HG03060 (cell line): ENCODE data around the gene RAB11FIP4.

Source experiments
- ATAC-seq: cut with Tn5 transposase; IDR thresholded peaks from one replicate; pipeline ENCODE4 v1.9.1; 2021; ENCODE audit warnings: low read depth, moderate number of reproducible peaks; ENCODE audit not compliant: unreplicated experiment

Gene RAB11FIP4

DNA sequence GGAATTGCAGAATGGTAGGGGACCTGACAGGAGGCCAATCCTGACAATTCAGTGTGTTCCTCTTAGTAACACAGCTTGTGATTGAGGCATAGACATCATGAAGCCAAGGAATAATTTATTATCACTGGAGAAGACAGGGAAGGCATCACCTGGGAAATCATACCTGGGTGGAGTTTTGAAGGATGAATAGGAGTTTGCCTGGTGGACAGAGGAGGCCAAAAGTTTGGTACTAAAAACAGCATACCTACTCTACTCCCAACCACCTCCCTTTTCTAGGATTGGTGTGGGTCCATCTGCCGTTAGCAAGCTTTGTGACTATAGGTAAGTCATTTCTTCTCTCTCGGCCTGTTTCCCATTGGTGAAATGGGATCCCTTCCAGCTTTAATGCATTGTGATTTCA lies 88.0 kb downstream of the RAB11FIP4 start:
- no peak for ATAC-seq

DNA sequence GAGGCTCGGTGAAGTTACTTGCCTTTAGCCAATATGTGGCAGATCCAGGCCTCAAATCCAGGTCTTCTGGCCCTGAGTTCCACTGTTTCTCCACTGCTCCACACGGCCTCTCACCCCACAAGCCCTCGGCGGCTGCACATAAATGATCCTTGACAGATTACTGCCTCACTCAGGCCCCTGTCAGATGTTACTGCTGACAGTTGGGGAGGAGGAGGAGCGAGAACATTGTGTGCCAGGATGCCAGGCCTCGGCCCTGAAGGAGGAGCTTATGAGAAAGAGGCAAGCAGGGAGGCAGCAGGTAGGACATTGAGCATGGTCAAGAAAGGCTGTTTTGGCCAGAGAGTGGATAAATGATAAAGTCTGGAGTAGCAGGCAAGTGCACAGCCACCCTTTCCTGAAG lies 88.6 kb downstream of the RAB11FIP4 start:
- no peak for ATAC-seq

DNA sequence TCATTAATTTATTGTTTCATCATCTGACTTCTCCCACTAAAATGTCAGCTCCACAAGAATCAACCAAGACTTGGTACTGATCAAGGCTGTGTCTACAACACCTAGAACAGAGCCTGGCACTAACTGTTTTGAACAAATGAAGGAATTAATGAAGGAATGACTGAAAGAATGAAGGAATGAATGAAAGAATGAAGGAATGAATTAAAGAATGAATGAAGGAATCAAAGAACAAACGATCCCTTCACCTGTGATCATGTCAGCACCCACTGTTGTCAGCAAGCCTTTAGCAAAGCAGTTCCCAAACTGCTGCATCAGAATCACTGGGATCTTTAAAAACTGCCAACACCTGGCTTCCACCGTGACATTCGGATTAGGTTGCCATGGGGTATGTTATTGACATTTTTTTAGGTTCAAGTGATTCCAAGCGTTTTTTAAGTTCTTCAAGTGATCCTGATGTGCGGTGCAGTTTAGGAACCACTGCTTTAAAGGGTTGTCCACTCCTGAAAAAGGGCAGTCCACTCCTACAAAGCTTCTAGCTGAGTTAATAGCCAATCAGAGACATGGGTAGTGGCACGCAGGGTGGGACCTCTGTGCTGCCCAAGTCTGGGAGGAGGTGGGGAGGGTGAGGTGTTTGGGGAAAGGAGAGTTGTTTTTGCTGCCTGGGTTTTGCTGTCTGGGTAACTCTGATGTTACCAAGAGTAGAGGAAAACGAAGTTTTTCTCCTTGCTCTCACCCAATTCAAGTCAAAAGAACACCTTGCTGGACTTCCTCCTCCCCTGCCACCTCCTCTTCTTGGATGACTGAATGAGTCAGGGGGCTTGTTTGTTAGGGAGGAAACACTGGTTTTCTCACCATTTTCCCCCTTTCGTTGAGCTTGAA lies 89.7 kb downstream of the RAB11FIP4 start:
- ATAC-seq = no peak

DNA sequence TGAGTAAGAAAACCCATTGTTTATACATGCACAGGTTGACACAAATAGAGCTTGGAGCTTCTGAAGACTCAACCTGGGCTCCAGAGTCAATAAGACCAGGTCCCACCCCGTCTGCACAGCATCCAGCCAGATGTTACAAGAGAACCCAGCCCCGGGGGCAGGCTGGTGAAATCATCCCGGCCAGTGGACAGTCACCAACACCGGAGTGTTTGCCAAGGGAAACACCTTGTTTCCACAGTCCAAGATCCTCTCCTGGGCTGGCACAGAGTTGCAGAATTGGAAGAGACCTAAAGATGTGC lies 90.3 kb downstream of the RAB11FIP4 start:
- no peak for ATAC-seq

DNA sequence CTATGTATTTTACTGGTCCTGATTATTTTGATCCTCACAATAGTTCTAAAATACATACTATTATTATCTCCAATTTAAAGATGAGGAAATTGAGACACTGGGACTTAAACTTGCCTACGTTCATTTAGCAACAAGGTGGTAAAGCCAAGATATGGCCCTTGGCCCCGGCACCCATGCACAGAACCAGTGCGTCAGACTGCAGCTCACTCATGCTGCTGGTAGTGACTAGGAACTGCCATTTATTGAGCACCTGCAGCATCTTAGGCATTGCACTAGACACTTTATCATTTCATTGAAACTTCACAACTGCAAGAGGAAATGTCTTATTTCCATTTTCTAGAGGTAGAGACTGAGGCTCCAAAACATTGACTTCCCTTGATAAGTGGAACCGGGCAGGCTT lies 93.3 kb downstream of the RAB11FIP4 start:
- ATAC-seq = no peak

DNA sequence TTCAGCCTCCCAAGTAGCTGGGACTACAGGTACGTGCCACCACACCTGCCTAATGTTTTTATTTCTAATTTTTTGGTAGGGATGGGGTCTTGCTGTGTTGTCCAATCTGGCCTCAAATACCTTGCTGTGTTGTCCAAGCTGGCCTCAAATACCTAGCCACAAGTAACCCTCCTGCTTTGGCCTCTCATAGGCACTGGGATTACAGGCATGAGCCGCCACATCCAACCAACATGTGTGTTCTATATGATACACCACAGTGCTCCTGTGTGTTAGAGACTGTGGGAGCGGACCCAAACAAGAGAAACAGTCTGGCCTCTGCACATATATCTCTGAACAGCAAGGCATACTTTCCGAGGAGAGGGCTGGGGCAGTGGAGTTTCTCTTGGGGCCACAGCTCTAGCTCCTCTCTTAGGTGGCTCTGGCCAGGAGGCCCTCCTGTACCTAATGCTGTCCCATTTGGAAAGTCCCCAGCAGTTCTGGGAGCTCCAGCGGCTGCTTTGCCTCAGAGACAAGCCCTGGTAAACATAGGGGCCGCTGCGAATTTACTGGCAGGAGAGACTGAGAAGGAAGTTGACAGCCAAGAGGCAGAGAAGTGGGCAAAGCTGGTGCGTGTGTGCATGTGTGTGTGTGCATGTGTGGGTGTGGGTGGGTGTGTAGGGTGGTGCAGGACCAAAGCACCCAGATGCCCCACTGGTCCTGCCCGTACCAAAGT lies 95.0 kb downstream of the RAB11FIP4 start:
- no peak for ATAC-seq

DNA sequence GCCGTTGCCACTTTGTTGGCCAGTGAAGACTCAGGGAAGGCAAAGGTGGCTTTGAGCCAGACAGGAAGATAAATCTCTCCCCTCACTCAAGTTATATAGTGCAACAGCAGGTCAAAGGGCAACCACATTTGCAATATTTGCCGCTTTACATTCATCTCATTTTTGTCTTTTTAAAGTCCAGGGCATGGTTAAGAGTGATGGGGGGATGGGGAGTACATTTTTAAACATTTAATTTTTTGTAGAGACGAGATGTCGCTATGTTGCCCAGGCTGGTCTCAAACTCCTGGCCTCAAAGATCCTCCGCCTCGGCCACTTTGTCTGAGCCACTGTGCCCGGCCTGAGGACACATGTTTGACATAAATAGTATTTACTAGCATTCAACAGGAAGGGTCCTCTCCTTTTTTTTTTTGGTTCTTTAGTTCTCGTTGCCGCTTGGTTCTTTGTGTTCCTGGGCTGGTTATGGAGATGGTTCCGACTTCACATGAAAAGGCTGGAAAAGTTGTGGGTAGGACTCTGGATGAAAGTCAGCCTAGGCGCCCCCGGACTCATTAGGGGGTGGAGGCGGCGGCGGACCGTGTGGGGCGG lies 95.7 kb downstream of the RAB11FIP4 start:
- no peak for ATAC-seq

DNA sequence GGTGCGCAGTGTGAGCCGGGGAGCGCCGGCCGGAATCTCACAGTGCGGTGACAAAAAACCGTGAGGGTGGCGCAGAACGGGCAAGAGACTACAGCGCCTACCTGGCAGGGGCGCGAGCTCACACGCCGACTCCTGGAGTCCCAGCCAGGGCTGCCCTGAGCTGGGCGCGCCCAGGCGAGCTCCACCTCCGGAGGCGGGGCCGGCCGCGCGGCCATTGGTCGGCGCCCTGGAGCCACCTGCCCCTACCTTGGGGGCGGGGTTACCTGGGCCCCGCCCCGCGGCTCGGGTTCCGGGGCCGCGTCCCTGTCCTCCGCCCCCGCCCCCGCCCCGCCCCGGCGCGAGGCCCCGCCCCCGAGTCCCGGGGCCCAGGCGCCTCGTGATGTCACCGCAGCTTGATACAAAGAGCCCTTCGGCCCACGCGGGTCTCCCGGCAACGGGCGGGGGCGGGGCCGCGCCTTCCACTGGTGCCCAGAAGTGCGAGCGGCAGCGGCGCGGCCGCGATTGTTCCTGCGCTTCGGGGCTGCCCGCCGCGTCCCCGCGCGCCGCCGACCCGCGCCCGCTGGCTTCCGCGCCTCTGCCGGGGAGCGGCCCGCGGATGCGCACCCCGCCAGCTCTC lies 96.3 kb downstream of the RAB11FIP4 start:
- no peak for ATAC-seq

DNA sequence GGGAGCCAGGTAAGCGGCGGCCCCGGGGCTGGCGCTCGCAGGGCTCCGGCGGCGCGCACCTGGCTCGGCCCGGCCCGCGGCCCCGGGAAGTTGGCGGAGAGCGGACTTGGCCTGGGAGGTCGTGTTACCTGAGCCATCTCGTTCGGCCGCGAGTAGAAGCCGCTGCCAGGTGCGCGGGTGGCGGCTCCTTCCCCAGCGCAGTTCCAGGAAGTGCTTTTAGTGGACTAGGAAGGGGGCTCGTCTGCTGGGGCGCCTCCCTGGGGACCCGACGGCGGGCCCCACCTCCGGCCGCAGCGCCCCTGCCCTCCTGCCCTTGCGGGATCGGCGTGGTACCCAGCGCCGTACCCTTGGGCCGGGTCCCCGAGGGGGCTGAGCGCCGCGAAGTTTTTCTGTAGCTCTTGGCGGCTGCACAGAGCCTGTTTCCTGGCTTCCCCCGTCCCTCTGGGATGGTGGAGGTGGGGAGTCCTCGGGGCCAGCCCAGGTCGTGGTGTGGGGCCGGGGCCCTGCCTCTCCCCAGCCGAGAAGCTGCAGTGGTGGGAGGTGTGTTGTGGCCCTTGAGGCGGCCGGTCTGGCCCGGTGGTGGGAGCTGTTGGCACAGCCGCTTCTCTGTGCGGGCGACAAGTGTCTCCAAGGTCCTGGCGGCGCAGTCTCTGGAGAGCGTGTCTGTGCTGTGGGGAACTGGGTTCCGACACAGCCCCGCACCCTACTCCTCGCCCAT lies 96.9 kb downstream of the RAB11FIP4 start:
- no peak for ATAC-seq

DNA sequence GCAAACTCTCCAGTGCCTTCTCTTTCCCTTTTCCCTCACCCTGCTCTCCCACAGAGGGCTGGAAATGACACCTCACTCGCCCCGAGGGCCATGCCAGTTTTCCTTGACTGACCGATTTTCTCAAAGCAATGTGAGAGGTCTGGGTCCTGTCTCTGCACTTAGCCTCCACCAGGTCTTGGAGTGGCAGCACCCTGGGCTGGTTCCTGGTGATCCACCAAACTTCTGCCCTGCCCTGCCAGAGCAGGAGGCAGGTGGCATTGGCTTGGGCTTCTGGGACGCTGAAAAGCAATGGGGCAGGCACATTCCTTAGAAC lies 97.5 kb downstream of the RAB11FIP4 start:
- ATAC-seq = no peak

DNA sequence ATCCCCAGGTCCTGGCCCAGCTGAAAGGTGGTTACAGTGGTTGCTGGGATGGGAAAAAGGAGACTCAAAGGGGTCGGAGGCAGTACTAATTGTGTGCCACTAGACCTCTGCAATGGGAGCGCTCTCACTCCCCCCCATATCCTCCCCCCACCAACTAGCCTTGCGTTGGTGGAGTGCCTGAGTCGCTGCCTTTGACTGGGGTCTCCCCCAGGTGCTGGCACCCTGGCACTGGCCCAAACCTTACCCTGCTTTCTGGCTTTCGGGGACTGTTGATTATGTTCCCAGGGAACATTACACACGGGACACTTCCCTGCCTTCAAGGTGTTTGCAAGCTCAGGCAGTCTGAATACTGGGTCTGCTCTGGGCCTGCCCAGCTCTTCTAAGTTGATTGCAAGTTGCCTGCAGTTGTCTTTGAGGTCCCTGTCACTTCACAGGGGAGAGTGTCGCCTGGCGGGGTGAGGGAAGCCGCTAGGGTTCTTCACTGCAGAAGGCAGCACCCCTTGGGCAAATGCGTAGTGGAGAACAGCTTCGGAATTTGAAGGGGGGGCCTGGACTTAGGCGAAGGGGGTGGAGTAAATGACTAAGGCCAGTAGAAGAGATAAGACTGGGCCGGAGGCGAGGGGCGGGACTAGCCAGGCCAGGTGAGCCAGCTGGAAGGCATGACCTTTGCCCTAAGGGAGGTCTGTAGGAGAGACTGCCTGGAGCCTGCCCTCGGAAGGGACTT lies 98.0 kb downstream of the RAB11FIP4 start:
- no peak for ATAC-seq

DNA sequence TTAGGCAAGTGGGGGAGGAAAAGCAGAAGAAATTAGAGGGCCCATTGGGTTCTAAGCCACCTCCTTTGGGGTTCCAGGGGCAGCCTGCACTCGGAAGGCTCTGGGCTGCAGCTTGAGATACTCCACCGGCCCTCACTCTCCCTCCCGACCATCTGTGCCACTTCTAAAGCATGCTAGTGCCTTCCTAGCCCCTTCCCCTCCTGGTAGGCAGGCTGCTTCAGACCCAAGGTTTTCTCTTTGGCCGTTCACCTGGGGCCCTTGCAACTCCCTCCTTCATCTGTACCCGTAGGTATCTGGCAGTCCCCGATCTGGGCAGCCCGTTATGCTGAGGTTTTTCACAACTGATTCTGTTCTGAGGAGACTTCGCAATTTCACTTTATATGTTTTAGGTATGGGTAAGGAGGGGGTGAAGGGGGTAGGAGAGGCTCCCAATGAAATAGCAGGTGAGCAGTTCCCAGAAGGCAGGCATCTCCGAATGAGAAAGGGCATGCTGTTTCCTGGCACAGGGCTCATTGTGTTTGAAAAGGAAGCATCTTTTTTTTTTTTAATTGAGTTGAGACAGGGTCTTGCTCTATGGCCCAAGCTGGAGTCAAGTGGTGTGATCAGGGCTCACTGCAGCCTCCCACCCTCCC lies 98.7 kb downstream of the RAB11FIP4 start:
- ATAC-seq = no peak

DNA sequence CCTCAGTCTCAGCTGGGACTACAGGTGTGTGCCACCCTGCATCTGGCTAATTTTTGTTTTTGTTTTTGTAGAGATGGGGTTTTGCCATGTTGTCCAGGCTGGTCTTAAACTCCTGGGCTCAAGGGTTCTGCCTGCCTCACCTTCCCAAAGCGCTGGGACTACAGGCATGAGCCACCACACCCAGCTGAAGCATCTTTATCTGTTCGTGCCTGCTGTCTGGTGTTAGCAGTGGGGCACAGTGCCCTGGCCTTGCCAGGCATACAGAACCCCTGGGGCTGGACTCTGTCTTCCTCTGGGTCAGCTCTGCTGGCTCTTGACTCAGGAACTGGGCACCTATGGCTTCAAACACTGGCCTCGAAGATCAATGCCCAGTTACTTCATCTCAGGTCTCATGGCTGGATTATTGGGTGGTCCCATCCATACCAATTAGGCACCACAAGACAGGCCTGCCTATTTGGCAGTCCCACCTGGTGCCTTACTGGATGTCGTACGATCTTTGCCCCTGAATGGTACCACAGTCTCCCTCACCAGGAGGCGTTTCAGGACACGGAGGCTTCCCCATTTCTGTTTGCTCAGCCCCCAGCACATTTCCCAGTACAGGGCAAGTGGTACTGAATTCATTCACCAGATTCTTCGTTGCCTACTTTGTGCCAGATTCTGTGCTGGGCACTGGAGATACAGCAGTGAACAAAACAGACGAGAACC lies 99.3 kb downstream of the RAB11FIP4 start:
- no peak for ATAC-seq

DNA sequence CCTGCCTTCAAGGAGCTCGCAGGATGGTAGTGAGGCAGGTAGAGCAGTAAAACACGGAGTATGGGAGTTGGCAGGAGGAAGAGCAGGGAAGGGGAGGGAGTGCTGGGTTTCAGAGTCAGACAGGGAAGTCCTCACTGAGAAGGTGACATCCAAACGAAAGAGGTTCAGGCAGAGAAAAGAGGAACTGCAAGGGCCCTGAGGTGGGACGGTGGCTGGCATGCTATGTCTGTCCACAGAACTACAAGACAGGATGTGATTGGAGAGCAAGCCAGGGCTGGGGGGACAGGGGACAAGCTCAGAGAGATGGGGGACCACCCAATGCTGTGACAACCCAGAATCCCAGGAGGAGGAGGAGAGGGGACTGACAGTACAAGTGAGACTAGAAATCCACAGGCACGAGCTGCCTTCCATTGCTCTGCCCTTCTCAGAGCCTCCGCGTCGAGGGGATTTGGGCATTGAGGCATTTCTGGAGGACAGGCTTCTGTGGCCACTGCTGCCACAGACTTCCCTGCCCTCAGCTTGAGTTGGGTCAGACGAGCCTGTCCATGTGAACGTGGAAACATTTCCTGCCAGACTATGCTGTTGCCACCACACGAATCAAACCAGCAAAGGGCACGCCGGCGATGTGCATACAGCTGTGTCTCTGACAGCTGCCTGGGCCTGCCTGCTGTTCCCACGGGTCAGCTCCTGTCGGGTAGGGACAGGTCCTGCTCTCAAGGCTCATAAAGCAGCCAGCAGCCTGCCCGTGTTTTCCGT lies 100.1 kb downstream of the RAB11FIP4 start:
- ATAC-seq = no peak

DNA sequence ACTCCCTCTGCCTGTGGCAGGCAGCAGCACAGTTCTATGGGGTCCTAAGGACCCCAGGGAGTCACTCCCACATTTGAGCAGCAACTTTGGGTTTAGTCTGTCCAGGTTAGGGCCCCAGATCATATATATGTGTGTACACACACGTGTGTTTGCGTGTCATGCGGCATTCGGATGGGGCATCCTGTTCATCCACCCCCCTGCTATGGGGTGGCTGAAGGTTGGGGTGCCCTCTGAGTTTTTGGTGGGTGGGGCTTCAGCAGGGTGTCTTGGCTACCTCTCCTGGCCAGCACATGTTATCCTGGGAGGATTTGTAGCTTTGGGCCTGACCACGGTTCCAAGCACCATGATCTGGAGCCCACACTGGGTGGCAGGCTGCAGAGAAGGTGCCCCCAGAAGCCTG lies 100.7 kb downstream of the RAB11FIP4 start:
- ATAC-seq = no peak

DNA sequence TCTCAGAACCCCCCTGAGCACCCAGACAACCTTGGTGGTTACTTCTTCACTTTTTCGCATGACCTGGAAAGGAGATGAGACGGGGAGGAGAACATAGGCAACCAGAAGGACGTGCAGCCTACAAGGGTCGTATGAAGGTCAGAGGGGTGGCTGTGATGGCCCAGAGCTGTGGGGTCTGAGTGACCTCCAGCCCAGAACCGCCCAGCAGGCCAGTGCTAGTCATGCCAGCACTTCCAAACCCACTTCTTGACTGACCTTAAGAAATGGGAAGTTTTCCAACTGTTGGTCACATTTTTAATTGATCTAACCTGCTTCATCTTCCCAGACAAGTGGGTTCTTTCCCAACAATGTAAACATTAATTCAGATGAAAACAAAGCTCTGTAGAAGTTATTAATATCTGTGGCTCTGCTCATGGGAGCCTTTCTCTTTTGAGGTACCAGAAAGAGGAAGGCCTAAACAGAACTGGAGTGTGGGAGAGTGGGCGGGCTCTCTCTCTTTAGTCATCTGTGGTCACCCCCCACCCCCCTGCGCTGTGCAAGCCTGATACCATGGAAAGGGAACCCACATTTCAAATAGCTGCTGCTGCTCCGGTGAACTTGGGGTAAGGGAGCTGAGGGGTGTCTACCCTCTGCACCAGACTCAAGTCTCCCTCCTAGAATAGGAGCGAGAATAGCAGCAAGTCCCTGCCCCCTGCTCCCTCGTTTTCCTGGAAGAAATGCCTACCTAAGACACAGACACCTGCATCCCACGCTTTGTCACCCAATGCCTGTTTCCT lies 101.6 kb downstream of the RAB11FIP4 start:
- ATAC-seq = no peak

DNA sequence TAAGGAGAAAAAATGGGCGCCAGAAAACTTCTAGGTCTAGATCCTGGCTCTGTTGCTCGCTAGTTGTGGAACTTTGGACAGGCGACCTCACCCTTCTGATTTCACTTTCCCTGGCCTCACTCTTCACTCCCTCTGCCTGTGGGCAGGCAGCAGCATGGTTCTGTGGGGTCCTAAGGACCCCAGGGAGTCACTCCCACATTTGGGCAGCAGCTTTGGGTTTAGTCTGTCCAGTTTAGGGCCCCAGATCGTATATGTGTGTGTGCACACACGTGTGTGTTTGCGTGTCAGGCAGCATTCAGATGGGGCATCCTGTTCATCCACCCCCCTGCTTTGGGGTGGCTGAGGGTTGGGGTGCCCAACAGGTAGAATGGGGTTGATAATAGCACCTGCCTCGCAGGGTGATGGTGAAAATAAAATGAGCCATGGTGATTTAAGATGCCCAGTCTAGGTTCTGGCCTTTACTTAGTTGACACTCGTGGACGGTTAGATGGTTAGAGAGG lies 102.2 kb downstream of the RAB11FIP4 start:
- ATAC-seq = no peak
